GM13977 (cell line): ENCODE measurements around the gene IRX3.

Source experiments
- DNase-seq: peaks from one replicate; pipeline ENCODE4 v3.0.0; 2012; ENCODE audit warnings: low spot score
- CTCF ChIP-seq: IDR thresholded peaks from 2 replicates; pipeline ENCODE4 v1.5.1; 2012; ENCODE audit warnings: mild to moderate bottlenecking, control low read depth; ENCODE audit not compliant: insufficient read depth; ENCODE audit errors: extremely low read depth, missing control alignments
- in situ Hi-C: fragments of 300-500 bp; cut with MboI; formaldehyde crosslinking; loops from one replicate; pipeline ENCODE4 v1.12.0; 2022; ENCODE audit warnings: low sequenced_read_pairs, low pct_unique_long_range_greater_than_20kb, mixed read lengths, inconsistent platforms; ENCODE audit not compliant: unreplicated experiment

IRX3 gene

DNA sequence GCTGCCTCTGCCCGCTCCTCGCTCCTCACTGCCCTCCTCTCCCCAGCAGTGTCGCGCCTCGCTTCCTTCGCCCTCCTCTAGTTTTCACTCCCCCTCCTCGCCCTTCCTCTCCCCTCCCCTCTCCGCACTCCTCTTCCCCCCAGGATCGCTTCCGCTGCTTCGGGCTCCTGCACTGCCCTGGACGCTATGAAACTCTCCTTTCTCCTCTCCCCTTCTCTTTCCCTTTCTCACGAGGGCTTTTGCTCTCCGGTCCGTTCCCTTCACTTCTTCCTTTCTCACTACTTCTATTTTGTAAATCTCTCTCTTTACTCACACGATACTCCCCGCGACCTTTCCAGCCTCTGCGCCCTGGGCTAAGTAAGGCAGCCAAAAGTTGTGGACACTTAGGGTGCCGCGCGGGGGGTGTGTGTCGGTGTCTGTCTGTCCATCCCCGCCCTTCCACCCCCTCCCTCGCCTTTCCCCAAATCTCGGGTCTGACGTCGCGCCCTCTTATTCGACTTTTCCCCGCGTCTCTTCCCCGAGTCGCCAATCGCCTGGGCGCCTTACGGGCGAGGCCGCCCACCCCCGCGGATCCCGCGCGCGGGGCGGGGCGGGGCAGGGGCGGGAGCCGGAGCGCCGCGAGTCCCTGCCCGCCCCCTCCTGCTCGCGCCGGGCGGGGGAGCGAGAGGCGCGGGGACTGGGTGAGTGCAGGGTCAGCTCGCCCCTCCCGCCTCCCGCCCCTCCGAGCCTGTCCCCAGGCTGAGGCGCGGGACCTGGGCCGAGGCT is at the start of gene IRX3:
TSS of gene IRX3 (minus strand) at position 422 of the 765 bp plus-strand sequence. CDS start 737 bp downstream, outside the sequence.
- in situ Hi-C loops, result loop anchor here (25.0 kb wide), 2 partner anchors 651 to 724 kb away; partner anchors contain the start of gene IRX5
- peak; percentile 54 for DNase-seq
- TF ChIP-seq CTCF, result no peak

DNA sequence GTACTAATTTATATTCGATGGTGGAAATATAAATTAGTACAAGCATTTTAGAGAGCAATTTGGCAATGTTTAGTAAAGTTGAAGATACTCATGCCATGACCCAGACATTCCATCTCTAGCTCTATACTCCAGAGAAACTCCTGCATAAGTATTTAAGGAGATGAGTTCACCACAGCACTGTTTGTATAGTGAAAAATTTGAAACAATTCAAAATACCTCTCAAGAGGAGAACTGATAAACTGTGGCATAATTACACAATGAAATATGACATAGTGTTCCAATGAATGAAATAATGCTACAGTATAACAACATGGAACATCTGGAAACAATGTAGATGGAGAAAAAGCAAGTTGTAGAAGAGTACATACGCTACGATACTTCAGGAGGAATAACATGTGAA is 48.6 kb upstream of the IRX3 start:
- in situ Hi-C loops, result no loop called here
- no peak for DNase-seq
- no peak for TF ChIP-seq CTCF

DNA sequence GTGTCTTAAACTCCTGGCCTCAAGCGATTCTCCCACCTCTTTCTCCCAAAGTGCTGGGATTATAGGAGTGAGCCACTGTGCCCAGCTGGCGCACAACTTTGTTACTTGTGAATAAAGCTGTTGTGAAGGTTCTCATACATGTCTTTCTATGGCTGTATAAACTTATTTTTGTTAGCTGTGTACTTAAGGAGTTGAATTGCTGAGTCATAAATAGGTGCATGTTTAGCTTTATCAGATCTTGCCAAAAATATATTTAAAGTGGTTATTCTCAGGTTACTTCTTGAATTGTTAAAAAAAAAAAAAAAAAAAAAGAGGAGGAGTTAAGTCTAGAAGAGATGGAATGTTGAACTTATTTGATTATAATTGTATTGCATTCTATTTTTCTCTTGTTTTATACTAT is 47.6 kb upstream of the IRX3 start:
- in situ Hi-C loops, result no loop called here
- DNase-seq, result no peak
- TF ChIP-seq CTCF, result no peak

GRCh38 chr16:54331241-54332002 is 44.8 kb upstream of the IRX3 start:
- no peak for DNase-seq
- TF ChIP-seq CTCF, result no peak
- in situ Hi-C loops, result no loop called here

GRCh38 chr16:54327609-54328008 is 41.0 kb upstream of the IRX3 start:
- DNase-seq, result no peak
- in situ Hi-C loops, result no loop called here
- TF ChIP-seq CTCF, result no peak

- TF ChIP-seq CTCF, result no peak
- no peak for DNase-seq
- in situ Hi-C loops, result no loop called here
These were observed 39.7 kb upstream of the IRX3 start for GRCh38 chr16:54326266-54326662.
